ENCODE measurements around the gene CNTRL. TPM values are rescaled to one million over a fixed set of nuclear protein-coding genes. Genes with fewer than 3 reads are reported as not detected.
A peak's percentile ranks its signal among the peaks of the same experiment; 100 is the strongest.
"Not testable (repeated sequence)": the region's sequence is repeated elsewhere in the genome, so short reads cannot be mapped to it uniquely, and the experiment has no call there.

Gene CNTRL
- total and polyA plus RNA-seq, 7 donors: 2.5 to 14.6 (median 11.9) TPM

- 33 to 37% methylated on average over 5 of the region's 5 CpGs for WGBS, 2 donors
- Histone ChIP-seq H3K4me1 (peaks cover 0 to 22% (median 11%) of the 10 kb centered on the region in 4 donors), H3K27me3 (no peaks in the 10 kb centered on the region), H3K4me3 (peak overlapping the region; percentile 15 to 52 (median 45)), H3K9me3 (no peaks in the 10 kb centered on the region), H3K36me3 (peaks cover 0 to 25% (median 0%) of the 10 kb centered on the region in 4 donors), H3K27ac (peak overlapping the region; percentile 70 to 75 (median 72))
- DNase-seq: no peak
- intact Hi-C loops (cut with DNase I): loop anchor here (5.0 kb wide), 1 partner anchor 45 kb away; no protein-coding TSS in a partner anchor
- TF ChIP-seq POLR2A (IDR thresholded peaks at IDR 0.05) (no peak), POLR2AphosphoS5 (IDR thresholded peaks at IDR 0.05) (no peak), EP300 (IDR thresholded peaks at IDR 0.05) (no peak), CTCF (IDR thresholded peaks at IDR 0.05) (no peak)
Observed at GRCh38 chr9:121122246-121123032, 47.7 kb downstream of the CNTRL start.

- Histone ChIP-seq H3K27me3 (no peaks in the 10 kb centered on the region), H3K4me1 (peaks cover 0 to 22% (median 11%) of the 10 kb centered on the region in 4 donors), H3K9me3 (no peaks in the 10 kb centered on the region), H3K4me3 (no peak overlapping the region), H3K36me3 (peaks cover 0 to 25% (median 0%) of the 10 kb centered on the region in 4 donors), H3K27ac (no peak overlapping the region)
- DNase-seq: no peak
- intact Hi-C loops (cut with DNase I): loop anchor here (5.0 kb wide), 1 partner anchor 47 kb away; no protein-coding TSS in a partner anchor
- WGBS, 2 donors: 84 to 87% methylated on average over 5 of the region's 5 CpGs
- no peak for TF ChIP-seq POLR2A (IDR thresholded peaks at IDR 0.05)
- TF ChIP-seq EP300 (IDR thresholded peaks at IDR 0.05): no peak
- no peak for TF ChIP-seq POLR2AphosphoS5 (IDR thresholded peaks at IDR 0.05)
- no peak for TF ChIP-seq CTCF (IDR thresholded peaks at IDR 0.05)
Observed at GRCh38 chr9:121123816-121124535, 49.2 kb downstream of the CNTRL start.

GRCh38 chr9:121125590-121125989, 50.8 kb downstream of the CNTRL start:
- DNase-seq: no peak
- H3K27ac ChIP-seq: no peak overlapping the region
- 50 to 63% methylated on average over 3 of the region's 3 CpGs for WGBS, 2 donors
- no peaks in the 10 kb centered on the region for H3K9me3 ChIP-seq
- intact Hi-C loops (cut with DNase I): no loop called here
- TF ChIP-seq POLR2AphosphoS5 (IDR thresholded peaks at IDR 0.05): no peak
- TF ChIP-seq CTCF (IDR thresholded peaks at IDR 0.05): no peak
- no peak for TF ChIP-seq POLR2A (IDR thresholded peaks at IDR 0.05)
- TF ChIP-seq EP300 (IDR thresholded peaks at IDR 0.05): no peak
- H3K36me3 ChIP-seq: peaks cover 0 to 25% (median 0%) of the 10 kb centered on the region in 4 donors
- no peak overlapping the region for H3K4me3 ChIP-seq
- peaks cover 0 to 20% (median 11%) of the 10 kb centered on the region in 4 donors for H3K4me1 ChIP-seq
- H3K27me3 ChIP-seq: no peaks in the 10 kb centered on the region

- H3K9me3 ChIP-seq; H3K4me1 ChIP-seq; DNase-seq; H3K4me3 ChIP-seq; H3K27me3 ChIP-seq; H3K27ac ChIP-seq; intact Hi-C loops (cut with DNase I): not testable (repeated sequence)
- H3K36me3 ChIP-seq: peaks cover 0 to 41% (median 0%) of the 10 kb centered on the region in 4 donors
- WGBS, 2 donors: 74 to 87% methylated on average over 3 of the region's 3 CpGs
Observed at GRCh38 chr9:121129384-121129783, 54.6 kb downstream of the CNTRL start.
